Stimulated activated CD4-positive, alpha-beta T cell treated with anti-CD3 and anti-CD28 coated beads, TNF-alpha, amount 100 ng/mL, for 24 hours (primary cell): ENCODE measurements around the gene CDC42EP5.

Experiments used
- DNase-seq, 3 experiments: peaks; one replicate each; pipeline ENCODE4 v3.0.0-alpha.2; 2020; ENCODE audit warnings: low read depth in 3 of 3

Gene CDC42EP5

GRCh38 chr19:54428323-54429175 is 44.5 kb downstream of the CDC42EP5 start:
- no peak for DNase-seq

- DNase-seq = no peak
Measured at GRCh38 chr19:54427586-54427985, 45.5 kb downstream of the CDC42EP5 start.

DNA sequence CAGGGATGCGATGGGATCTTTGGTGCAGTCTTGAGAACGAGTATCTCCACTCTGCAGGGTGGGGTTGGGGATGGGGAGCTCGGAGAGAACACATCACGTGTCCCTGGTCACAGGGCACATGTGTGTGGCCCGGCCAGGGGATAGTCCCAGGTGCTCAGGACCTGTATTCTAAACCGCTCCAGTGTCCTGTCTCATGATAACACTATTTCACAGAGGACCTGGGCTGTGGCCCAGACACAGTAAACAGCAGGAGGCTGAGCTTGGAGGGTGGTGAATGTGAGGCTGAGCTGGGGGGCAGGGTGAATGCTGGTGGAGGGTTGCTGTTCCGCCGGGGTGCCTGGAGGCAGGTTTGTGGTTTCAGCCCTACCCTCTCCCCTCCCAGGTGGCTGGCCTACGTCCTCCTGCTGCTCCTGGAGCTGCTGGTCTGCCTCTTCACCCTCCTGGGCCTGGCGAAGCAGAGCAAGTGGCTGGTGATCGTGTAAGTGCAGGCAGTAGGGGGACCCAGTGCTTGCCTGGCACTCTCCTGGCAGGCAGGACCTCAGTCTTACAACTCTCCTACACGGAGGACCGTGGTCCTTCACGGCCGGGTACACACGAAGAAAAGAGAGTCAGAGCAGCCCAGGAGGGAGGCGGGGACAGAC is 46.7 kb downstream of the CDC42EP5 start:
- no peak for DNase-seq

DNA sequence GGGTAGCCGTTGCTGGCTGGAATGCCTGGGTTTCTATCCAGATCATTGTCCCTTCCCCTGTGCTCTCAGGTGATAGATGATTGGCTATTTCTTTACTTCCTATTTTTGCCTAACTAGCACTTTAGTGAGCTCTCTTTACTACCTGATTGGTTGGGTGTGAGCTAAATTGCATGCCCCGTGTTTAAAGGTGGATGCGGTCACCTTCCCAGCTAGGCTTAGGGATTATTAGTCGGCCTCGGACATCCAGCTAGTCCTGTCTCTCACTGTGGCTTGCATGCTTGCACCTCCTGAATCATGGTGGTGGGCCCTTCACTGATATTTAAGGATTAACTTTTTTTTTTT is 47.7 kb downstream of the CDC42EP5 start:
- DNase-seq = no peak

- DNase-seq = no peak
Measured at GRCh38 chr19:54424660-54425381, 48.3 kb downstream of the CDC42EP5 start.

GRCh38 chr19:54424201-54424600 is 48.9 kb downstream of the CDC42EP5 start:
- no peak for DNase-seq

DNA sequence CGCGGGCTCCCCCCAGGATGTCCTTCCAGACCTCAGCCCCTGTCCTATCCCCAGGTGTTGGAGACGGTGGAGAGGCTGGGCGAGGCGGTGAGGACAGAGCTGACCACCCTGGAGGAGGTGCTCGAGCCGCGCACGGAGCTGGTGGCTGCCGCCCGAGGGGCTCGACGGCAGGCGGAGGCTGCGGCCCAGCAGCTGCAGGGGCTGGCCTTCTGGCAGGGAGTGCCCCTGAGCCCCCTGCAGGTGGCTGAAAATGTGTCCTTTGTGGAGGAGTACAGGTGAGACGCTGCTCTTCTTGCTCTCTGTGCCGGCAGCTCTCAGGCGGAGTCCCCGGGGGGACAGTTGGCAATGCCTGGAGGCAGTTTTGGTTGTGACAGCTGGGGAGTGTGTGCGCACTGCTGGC is 51.0 kb downstream of the CDC42EP5 start:
- DNase-seq = no peak

DNA sequence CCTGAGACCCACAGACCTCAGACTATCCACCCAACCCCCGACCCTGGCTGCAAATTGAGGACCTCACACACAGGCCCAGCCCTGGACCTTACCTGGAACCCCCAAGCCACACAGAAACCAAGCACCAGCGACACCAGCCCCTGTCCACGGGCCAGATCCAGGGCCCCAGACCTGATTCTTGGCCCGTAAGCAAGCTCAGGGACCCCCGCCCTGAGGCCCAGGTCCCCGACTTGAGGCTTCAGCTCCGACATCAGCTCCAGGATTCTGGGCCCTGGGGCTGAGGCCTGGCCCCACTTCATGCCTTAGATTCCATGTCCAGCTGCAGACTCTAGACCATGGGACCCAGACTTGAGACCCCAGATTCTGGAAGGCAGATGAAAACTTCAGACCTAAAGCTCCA is 51.6 kb downstream of the CDC42EP5 start:
- no peak for DNase-seq

GRCh38 chr19:54421169-54421516 is 52.0 kb downstream of the CDC42EP5 start:
- DNase-seq = no peak

- no peak for DNase-seq
Measured at GRCh38 chr19:54420383-54421168, 52.5 kb downstream of the CDC42EP5 start.

GRCh38 chr19:54420068-54420382 is 53.1 kb downstream of the CDC42EP5 start:
- no peak for DNase-seq

- DNase-seq = no peak
Measured at GRCh38 chr19:54418930-54419800, 53.9 kb downstream of the CDC42EP5 start.

DNA sequence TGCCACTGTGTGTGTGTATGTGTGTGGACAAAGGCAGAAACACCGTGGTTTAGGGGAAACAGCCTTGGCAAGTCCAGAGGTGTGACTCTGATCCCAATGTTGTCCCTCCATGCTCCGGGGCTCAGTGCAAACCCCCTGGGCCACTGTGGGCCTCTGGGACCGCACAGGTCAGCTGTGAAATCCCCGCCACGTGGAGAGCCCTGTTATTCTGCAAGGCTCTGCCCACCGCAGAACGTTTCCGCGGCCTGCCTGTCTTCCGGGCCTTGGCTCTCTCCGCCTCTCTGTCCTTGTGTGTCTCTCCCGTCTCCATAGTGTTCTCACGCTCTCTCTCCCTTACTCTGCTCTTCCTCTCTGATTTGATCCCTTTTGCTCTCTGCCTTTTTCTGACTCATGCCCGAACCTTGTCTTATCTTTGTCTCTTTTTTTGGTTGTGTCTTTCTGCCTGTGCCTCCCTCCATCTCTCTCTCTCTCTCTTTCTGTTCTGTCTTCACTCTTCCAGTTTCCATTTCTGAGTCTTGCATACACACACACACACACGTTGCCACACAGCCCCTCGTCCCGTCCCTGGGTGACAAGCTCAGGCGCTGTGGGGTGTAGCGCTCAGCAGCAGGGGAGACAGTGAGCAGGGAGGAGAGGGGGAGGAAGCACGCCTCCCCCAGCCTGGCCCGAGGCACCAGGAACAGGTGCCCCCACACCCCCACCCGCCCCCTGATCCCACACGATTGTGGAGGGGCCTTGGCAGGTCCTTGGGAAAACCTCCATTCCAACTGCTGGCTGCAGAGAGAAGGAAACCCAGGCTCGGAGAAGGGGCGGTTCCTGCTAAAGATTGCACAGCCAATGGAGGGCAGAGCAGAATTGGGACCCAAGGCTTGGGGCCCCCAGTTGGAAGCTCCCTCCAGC is 54.8 kb downstream of the CDC42EP5 start:
- no peak for DNase-seq

- no peak for DNase-seq
Measured at GRCh38 chr19:54416695-54417491, 56.2 kb downstream of the CDC42EP5 start.

DNA sequence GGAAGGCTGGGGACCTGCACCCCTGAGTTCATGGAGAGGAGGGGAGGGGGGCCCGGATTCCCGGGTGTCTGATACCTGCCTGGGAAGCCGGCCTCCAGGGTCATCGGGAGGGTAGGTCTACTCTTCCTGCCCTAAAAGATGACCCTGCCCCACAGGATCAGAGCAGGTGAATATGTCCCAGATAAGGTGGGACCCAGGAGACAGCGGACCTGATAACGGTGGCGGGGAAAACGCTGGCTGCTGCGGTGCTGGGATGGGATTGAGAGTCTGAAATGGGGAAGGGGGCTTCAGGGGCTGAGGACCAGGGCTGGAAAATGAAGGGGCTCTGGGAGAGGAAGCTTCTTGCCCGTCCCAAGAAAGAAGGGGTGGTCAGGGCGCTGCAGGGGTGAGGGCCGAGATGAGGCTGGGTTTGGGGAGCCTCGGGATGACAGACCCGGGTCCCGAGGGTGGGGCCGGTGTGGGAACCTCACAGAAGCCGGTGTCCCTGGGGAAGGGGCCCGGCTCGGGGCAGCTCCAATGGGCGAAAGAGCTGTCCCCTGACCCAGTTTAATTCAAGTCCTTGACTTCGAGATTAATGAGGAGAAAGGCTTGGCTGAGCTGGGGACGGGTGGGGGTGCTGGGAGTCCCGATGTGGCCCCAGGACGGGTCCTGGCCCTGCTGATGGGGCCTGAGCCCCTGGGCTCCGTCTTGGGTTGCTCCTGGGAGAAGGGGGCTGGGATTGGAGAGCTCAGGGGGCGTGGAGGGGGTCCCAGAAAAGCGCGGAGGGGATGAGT is 57.0 kb downstream of the CDC42EP5 start:
- DNase-seq = no peak

DNA sequence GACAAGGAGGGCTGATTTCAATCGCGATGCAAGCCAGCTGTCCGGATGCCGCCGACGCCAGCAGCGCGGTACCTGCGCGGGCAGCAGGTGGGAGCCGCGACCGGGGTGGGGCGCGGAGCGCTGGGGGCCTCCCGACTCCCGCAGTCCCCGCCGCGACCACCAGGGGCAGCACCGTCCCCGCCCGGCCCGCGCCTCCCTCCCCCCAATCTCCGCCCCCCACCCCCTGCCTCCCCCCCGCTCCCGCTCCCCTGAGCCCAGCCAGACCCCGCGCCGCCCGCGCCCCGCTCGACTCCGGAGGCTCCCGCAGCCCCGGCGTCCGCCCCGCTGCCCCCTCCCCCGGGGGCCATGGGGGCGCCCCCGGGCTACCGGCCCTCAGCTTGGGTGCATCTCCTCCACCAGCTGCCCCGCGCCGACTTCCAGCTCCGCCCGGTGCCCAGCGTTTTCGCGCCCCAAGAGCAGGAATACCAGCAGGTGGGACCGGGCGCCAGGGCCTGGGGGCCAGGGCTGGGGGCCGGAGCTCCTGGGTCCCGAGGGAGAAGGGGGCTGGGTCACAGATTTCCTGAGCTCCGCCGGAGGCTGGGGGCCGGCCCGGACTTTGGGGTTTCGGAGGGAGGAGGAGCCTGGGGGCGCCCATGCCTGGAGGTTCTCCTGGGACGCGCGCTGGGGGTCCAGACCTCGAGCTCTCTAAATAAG is 57.7 kb downstream of the CDC42EP5 start, which contains the start of gene TTYH1:
TSS of gene TTYH1 (plus strand) at position 257 of the 693 bp plus-strand sequence. CDS start at position 346, 89 bp downstream.
- DNase-seq = no peak
